PC-3 (cell line): ENCODE measurements around the gene SAMD5.

Source experiments
- CTCF ChIP-seq: fragments of 300-600 bp; sonication (generic); conservative IDR thresholded peaks from 2 replicates; pipeline ENCODE4 v1.5.1; 2017; ENCODE audit warnings: antibody characterized with exemption, low read depth, mild to moderate bottlenecking, low read length
- EZH2 ChIP-seq: fragments of 300-600 bp; sonication (generic); IDR thresholded peaks from one replicate; pipeline ENCODE4 v1.6.1; 2017; ENCODE audit warnings: antibody characterized with exemption, mild to moderate bottlenecking, low read length; ENCODE audit not compliant: unreplicated experiment

- TF ChIP-seq EZH2: no peak
- TF ChIP-seq CTCF: no peak
These were observed 62.2 kb downstream of the SAMD5 start for GRCh38 chr6:147570681-147571080.
